HepG2 (cell line): ENCODE measurements around the gene KIF2C. TPM values are rescaled to one million over a fixed set of nuclear protein-coding genes. Genes with fewer than 3 reads are reported as not detected.

Experiments used
- AHR ChIP-seq: IDR thresholded peaks from 2 replicates; pipeline ENCODE4 v1.6.1; 2018; ENCODE audit warnings: missing genetic modification reagents, missing compliant biosample characterization
- ARID2 ChIP-seq: sonication (generic); formaldehyde crosslinking; IDR thresholded peaks from 2 replicates; pipeline ENCODE4 v1.8.1; 2022; ENCODE audit warnings: mild to moderate bottlenecking, missing genetic modification reagents, borderline replicate concordance
- CCAR2 ChIP-seq: fragments of 200-400 bp; formaldehyde crosslinking; optimal IDR thresholded peaks from 2 replicates; pipeline ENCODE3; 2018; ENCODE audit warnings: low read depth, mild to moderate bottlenecking, low read length, moderate library complexity
- CCDC6 ChIP-seq: sonication (generic); formaldehyde crosslinking; IDR thresholded peaks from 2 replicates; pipeline ENCODE4 v1.8.1; 2022; ENCODE audit warnings: mild to moderate bottlenecking, missing genetic modification reagents, moderate library complexity
- ETS1 ChIP-seq: sonication (generic); formaldehyde crosslinking; IDR thresholded peaks from 2 replicates; pipeline ENCODE4 v1.4.0; 2020; ENCODE audit warnings: missing genetic modification reagents
- HOXA9 ChIP-seq: sonication (generic); formaldehyde crosslinking; IDR thresholded peaks from 2 replicates; pipeline ENCODE4 v1.8.1; 2022; ENCODE audit warnings: missing genetic modification reagents, mild to moderate bottlenecking, moderate library complexity, borderline replicate concordance
- MAFF ChIP-seq: IDR thresholded peaks from 2 replicates; pipeline ENCODE4 v1.6.1; 2011; ENCODE audit warnings: low read depth, low read length, improper control_type of control experiment
- MEIS2 ChIP-seq: sonication (generic); formaldehyde crosslinking; IDR thresholded peaks from 2 replicates; pipeline ENCODE4 v1.9.0; 2021; ENCODE audit warnings: mild to moderate bottlenecking, missing genetic modification reagents
- POGZ ChIP-seq: sonication (generic); formaldehyde crosslinking; IDR thresholded peaks from 2 replicates; pipeline ENCODE4 v1.4.0; 2020; ENCODE audit warnings: mild to moderate bottlenecking, missing genetic modification reagents
- TGIF2 ChIP-seq: IDR thresholded peaks from 2 replicates; pipeline ENCODE4 v1.6.1; 2016; ENCODE audit warnings: control low read depth, missing compliant biosample characterization
- WIZ ChIP-seq: sonication (generic); formaldehyde crosslinking; IDR thresholded peaks from 2 replicates; pipeline ENCODE4 v1.5.1; 2020; ENCODE audit warnings: mild to moderate bottlenecking, missing genetic modification reagents
- ZNF138 ChIP-seq: sonication (generic); formaldehyde crosslinking; IDR thresholded peaks from 2 replicates; pipeline ENCODE4 v1.5.0; 2020; ENCODE audit warnings: mild to moderate bottlenecking, low read depth, missing genetic modification reagents
- ZNF234 ChIP-seq: sonication (generic); formaldehyde crosslinking; conservative IDR thresholded peaks from 2 replicates; pipeline ENCODE4 v1.5.1; 2020; ENCODE audit warnings: mild to moderate bottlenecking, missing genetic modification reagents
- ZNF256 ChIP-seq: sonication (generic); formaldehyde crosslinking; conservative IDR thresholded peaks from 2 replicates; pipeline ENCODE4 v1.4.0; 2020; ENCODE audit warnings: missing genetic modification reagents
- ZNF264 ChIP-seq: sonication (generic); formaldehyde crosslinking; IDR thresholded peaks from 2 replicates; pipeline ENCODE4 v1.4.0; 2020; ENCODE audit warnings: missing genetic modification reagents
- ZNF335 ChIP-seq: sonication (generic); formaldehyde crosslinking; IDR thresholded peaks from 2 replicates; pipeline ENCODE4 v1.4.0; 2020; ENCODE audit warnings: missing genetic modification reagents
- ZNF382 ChIP-seq: sonication (generic); formaldehyde crosslinking; IDR thresholded peaks from 2 replicates; pipeline ENCODE4 v1.5.0; 2020; ENCODE audit warnings: missing genetic modification reagents, mild to moderate bottlenecking, borderline replicate concordance
- ZNF552 ChIP-seq: sonication (generic); formaldehyde crosslinking; IDR thresholded peaks from 2 replicates; pipeline ENCODE4 v1.9.0; 2022; ENCODE audit warnings: missing genetic modification reagents, mild to moderate bottlenecking, borderline replicate concordance
- ZNF598 ChIP-seq: sonication (generic); formaldehyde crosslinking; IDR thresholded peaks from 2 replicates; pipeline ENCODE4 v1.5.1; 2020; ENCODE audit warnings: mild to moderate bottlenecking, missing genetic modification reagents, borderline replicate concordance
- ZNF737 ChIP-seq: sonication (generic); formaldehyde crosslinking; IDR thresholded peaks from 2 replicates; pipeline ENCODE4 v1.5.0; 2020; ENCODE audit warnings: missing genetic modification reagents, mild to moderate bottlenecking, borderline replicate concordance
- ZNF746 ChIP-seq: sonication (generic); formaldehyde crosslinking; IDR thresholded peaks from 2 replicates; pipeline ENCODE4 v1.8.0; 2022; ENCODE audit warnings: mild to moderate bottlenecking, missing genetic modification reagents
- ZSCAN29 ChIP-seq: sonication (generic); formaldehyde crosslinking; conservative IDR thresholded peaks from 2 replicates; pipeline ENCODE4 v1.4.0; 2020; ENCODE audit warnings: mild to moderate bottlenecking, missing genetic modification reagents
- polyA plus RNA-seq, 8 experiments: library from polyadenylated mRNA; depleted of rRNA in 3 of 8; stranded (reverse) in 7 of 8; unstranded in 1 of 8; fragments of >200 nt; fragmentation: Illumina TruSeq in 4 of 8; extraction: Trizol in 4 of 8; gene quantifications; 2 replicates each; pipeline versions ENCODE4 v1.2.1 to v1.2.3, GENCODE V29; 2011 to 2016; ENCODE audit warnings: low read depth in 4 of 8, missing spikeins in 1 of 8, mixed read lengths in 1 of 8; ENCODE audit not compliant: insufficient read depth in 1 of 8
- total RNA-seq, 5 experiments: library from RNA; depleted of rRNA; stranded (reverse); fragments of >200 nt; fragmentation: Illumina TruSeq; extraction: Trizol; gene quantifications; 2 replicates each; pipeline ENCODE4 v1.2.3, GENCODE V29; 2016; ENCODE audit warnings: low read depth in 1 of 5
- TF ChIP-seq, protein P1 (sequence below): fragments of 450-650 bp; IDR thresholded peaks from 2 replicates; pipeline ENCODE4 v1.6.1; 2017

The KIF2C gene
- total and polyA plus RNA-seq, 2 of the 13 experiments (the other 11 are each of a cell fraction or from before 2014, with no cell fraction given): 29.7 to 53.7 TPM

DNA sequence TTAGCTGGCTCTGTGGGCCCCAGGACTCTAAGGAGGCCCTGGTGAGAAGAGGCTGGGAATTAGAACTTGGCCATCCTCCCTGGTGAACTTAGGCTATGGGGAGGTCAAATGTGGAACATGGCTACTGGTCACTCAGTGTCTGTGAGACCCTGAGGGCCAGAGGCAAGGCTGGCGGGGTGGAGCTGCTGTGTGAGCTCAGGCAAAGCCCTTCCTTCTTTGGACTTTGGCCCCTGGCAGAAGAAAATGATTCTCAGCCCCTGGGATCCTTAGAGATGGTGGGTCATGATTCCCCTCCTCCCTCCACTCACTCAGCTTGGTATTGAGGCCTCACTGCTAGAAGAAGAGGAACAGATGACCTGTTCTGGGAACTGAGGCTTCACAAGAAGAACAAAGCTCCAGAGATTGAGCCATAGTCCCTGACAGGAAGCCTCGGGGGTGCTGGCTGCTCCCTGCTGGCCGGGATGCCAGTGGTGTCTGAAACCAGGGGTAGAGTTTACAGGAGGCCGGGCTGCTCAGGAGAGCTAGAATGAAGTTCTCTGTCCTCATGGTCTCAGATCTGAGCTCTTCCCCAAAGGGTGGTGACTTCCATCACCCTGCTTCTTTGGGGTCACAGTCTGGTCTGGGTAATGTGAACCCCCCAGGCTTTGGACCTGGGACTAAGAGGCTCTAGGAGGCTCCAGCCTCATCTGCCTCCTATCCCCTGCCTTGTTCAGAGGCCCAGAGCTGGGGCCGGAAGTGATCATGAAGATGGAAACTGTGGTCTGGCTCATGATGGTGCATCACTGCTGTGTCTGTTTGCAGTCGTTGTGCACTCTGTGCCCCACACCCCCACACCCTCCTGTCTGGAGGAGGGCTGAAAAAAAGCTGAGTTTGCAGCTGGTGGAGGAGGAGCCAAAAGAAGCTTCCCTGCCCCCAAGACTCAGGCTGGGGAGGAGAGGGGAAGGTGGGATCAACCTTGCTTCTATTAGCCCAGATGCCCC lies 69.6 kb downstream of the KIF2C start (continued):
- peak; percentile 6; the same call in 1 of the 2 replicates for TF ChIP-seq ZNF598 (CRISPR knock-in tag)
- TF ChIP-seq ZSCAN29: no peak
- no peak for TF ChIP-seq HOXA9 (CRISPR knock-in tag)
- TF ChIP-seq ARID2 (CRISPR knock-in tag): no peak
- TF ChIP-seq CCAR2: no peak
- TF ChIP-seq WIZ (CRISPR knock-in tag): no peak
- no peak for TF ChIP-seq TGIF2 (CRISPR knock-in tag)
- TF ChIP-seq POGZ (CRISPR knock-in tag): no peak
- peak; percentile 78 for TF ChIP-seq MAFF
- no peak for TF ChIP-seq ETS1 (CRISPR knock-in tag)
- TF ChIP-seq ZNF382: no peak
- TF ChIP-seq ZNF746 (CRISPR knock-in tag): no peak
- TF ChIP-seq MEIS2 (CRISPR knock-in tag): 0 out of 2 replicates have a peak, but pooled peaks have one; percentile 60
- TF ChIP-seq AHR (CRISPR knock-in tag): no peak
- TF ChIP-seq ZNF256 (CRISPR knock-in tag): no peak
- TF ChIP-seq ZNF234: no peak
- TF ChIP-seq, protein P1, sequence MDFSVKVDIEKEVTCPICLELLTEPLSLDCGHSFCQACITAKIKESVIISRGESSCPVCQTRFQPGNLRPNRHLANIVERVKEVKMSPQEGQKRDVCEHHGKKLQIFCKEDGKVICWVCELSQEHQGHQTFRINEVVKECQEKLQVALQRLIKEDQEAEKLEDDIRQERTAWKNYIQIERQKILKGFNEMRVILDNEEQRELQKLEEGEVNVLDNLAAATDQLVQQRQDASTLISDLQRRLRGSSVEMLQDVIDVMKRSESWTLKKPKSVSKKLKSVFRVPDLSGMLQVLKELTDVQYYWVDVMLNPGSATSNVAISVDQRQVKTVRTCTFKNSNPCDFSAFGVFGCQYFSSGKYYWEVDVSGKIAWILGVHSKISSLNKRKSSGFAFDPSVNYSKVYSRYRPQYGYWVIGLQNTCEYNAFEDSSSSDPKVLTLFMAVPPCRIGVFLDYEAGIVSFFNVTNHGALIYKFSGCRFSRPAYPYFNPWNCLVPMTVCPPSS: no peak
- no peak for TF ChIP-seq ZNF138 (CRISPR knock-in tag)
- no peak for TF ChIP-seq CCDC6
- peak; percentile 17; the same call in 1 of the 2 replicates for TF ChIP-seq ZNF264 (CRISPR knock-in tag)
- no peak for TF ChIP-seq ZNF737 (CRISPR knock-in tag)
- no peak for TF ChIP-seq ZNF552
- no peak for TF ChIP-seq ZNF335
